Esophagus squamous epithelium (tissue), 4 donors: Measurements from ENCODE around the gene BCO1.

Experiments
- CTCF ChIP-seq, 6 experiments: fragments of 450-650 bp in 4 of 6; fragments of 200-600 bp in 2 of 6; sonication (generic) in 2 of 6; IDR thresholded peaks; one replicate each; pipeline ENCODE4 v1.5.1; 2016 to 2019; ENCODE audit warnings: antibody characterized with exemption in 6 of 6, mild to moderate bottlenecking in 4 of 6, moderate library complexity in 4 of 6
- POLR2A ChIP-seq, 4 donors: fragments of 450-650 bp; IDR thresholded peaks; one replicate each; pipeline ENCODE4 v1.6.1; 2017; ENCODE audit warnings: antibody characterized with exemption in 4 of 4, mild to moderate bottlenecking in 4 of 4, moderate library complexity in 3 of 4

GRCh38 chr16:81263470-81264220 lies 25.2 kb downstream of the BCO1 start:
- TF ChIP-seq CTCF (IDR thresholded peaks at IDR 0.05) = peak in 2 of 6 experiments; percentile 54 to 59
- no peak for TF ChIP-seq POLR2A (IDR thresholded peaks at IDR 0.05)
